GM23338 (cell line): Measurements from ENCODE around the gene BTBD9. TPM values are rescaled to one million over a fixed set of nuclear protein-coding genes. Genes with fewer than 3 reads are reported as not detected.
A peak's percentile ranks its signal among the peaks of the same experiment; 100 is the strongest.

Experiments
- ATAC-seq: fragments of 200-7000 bp; cut with Tn5 transposase; 3 replicates; pipeline ENCODE4 v1.9.1; 2020
- DNase-seq: peaks from one replicate; pipeline ENCODE4 v3.0.0-alpha.2; 2015; ENCODE audit warnings: low spot score
- H2AFZ ChIP-seq: fragments of 200-600 bp; sonication (generic); 2 replicates; pipeline ENCODE4 v1.8.0; 2016; ENCODE audit warnings: antibody characterized with exemption, mild to moderate bottlenecking, moderate library complexity
- H3F3A ChIP-seq: fragments of 200-600 bp; sonication (generic); replicated peaks from 2 replicates; pipeline ENCODE4 v1.8.0; 2017; ENCODE audit warnings: antibody characterized with exemption, mixed run types, low read depth
- H3K27ac ChIP-seq: fragments of 200-600 bp; sonication (generic); 2 replicates; pipeline ENCODE4 v1.6.1; 2016; ENCODE audit warnings: low read depth
- H3K27me3 ChIP-seq: fragments of 200-600 bp; sonication (generic); 2 replicates; pipeline ENCODE4 v1.8.0; 2016; ENCODE audit warnings: mild to moderate bottlenecking, mixed run types, moderate library complexity; ENCODE audit not compliant: insufficient read depth
- H3K36me3 ChIP-seq: fragments of 200-600 bp; sonication (generic); 2 replicates; pipeline ENCODE4 v1.8.0; 2016; ENCODE audit warnings: mild to moderate bottlenecking; ENCODE audit not compliant: insufficient read depth
- H3K4me1 ChIP-seq: fragments of 200-600 bp; sonication (generic); 2 replicates; pipeline ENCODE4 v1.8.0; 2016; ENCODE audit warnings: mild to moderate bottlenecking, moderate library complexity; ENCODE audit not compliant: insufficient read depth
- H3K4me2 ChIP-seq: fragments of 200-600 bp; sonication (generic); 2 replicates; pipeline ENCODE4 v1.7.1; 2017; ENCODE audit warnings: mixed run types
- H3K4me3 ChIP-seq: fragments of 200-600 bp; sonication (generic); 2 replicates; pipeline ENCODE4 v1.6.1; 2016; ENCODE audit warnings: mixed run types
- H3K79me2 ChIP-seq: fragments of 200-600 bp; sonication (generic); replicated peaks from 2 replicates; pipeline ENCODE4 v1.8.0; 2017; ENCODE audit warnings: mild to moderate bottlenecking; ENCODE audit not compliant: insufficient read depth
- H3K9me2 ChIP-seq: fragments of 200-600 bp; sonication (generic); 2 replicates; pipeline ENCODE4 v1.8.0; 2017; ENCODE audit not compliant: insufficient read depth
- H4K20me1 ChIP-seq: fragments of 200-600 bp; sonication (generic); replicated peaks from 2 replicates; pipeline ENCODE4 v1.8.0; 2017; ENCODE audit warnings: mild to moderate bottlenecking; ENCODE audit not compliant: insufficient read depth
- H3K27ac Mint-ChIP-seq: 2 replicates; pipeline ENCODE4 v1.8.0; 2020; ENCODE audit warnings: inconsistent platforms, mild to moderate bottlenecking, moderate library complexity, mixed read lengths
- H3K27me3 Mint-ChIP-seq: 3 replicates; pipeline ENCODE4 v1.8.0; 2022; ENCODE audit warnings: low read depth, mild to moderate bottlenecking, moderate library complexity, mixed read lengths, inconsistent platforms; ENCODE audit not compliant: insufficient read depth, poor library complexity
- H3K36me3 Mint-ChIP-seq: 3 replicates; pipeline ENCODE4 v1.8.0; 2021; ENCODE audit warnings: low read depth, mild to moderate bottlenecking, inconsistent platforms, moderate library complexity, mixed read lengths
- H3K4me1 Mint-ChIP-seq: 3 replicates; pipeline ENCODE4 v1.8.0; 2020; ENCODE audit warnings: mild to moderate bottlenecking, inconsistent platforms, mixed read lengths
- H3K4me3 Mint-ChIP-seq: 3 replicates; pipeline ENCODE4 v1.8.0; 2021; ENCODE audit warnings: moderate library complexity, mild to moderate bottlenecking, inconsistent platforms, mixed read lengths
- H3K9me3 Mint-ChIP-seq: 3 replicates; pipeline ENCODE4 v1.8.0; 2020; ENCODE audit warnings: moderate library complexity, mild to moderate bottlenecking, inconsistent platforms, mixed read lengths
- CREB1 ChIP-seq: fragments of 250-450 bp; sonication (Bioruptor Pico); IDR thresholded peaks from 2 replicates; pipeline ENCODE4 v1.5.0; 2020; ENCODE audit warnings: low read depth, mild to moderate bottlenecking, moderate library complexity
- JUNB ChIP-seq: IDR thresholded peaks from one replicate; pipeline ENCODE4 v1.6.1; 2016; ENCODE audit warnings: antibody characterized with exemption; ENCODE audit not compliant: unreplicated experiment
- NANOG ChIP-seq: IDR thresholded peaks from 2 replicates; pipeline ENCODE4 v1.6.1; 2016; ENCODE audit warnings: antibody characterized with exemption, borderline replicate concordance
- ZNF114 ChIP-seq: fragments of 250-450 bp; sonication (Bioruptor Pico); IDR thresholded peaks from 2 replicates; pipeline ENCODE4 v1.5.0; 2020; ENCODE audit warnings: mild to moderate bottlenecking, moderate library complexity
- polyA plus RNA-seq: library from polyadenylated mRNA; unstranded; fragments of >200 nt; fragmentation: Nextera tagmentation; extraction: Ambion mirVana; gene quantifications from 2 replicates; pipeline ENCODE4 v1.2.1, GENCODE V29; 2016
- total RNA-seq: library from RNA; depleted of rRNA; stranded (reverse); fragments of >200 nt; shearing (Covaris generic); gene quantifications from 2 replicates; pipeline ENCODE4 v1.2.3, GENCODE V29; 2014
- TF ChIP-seq, protein P1 (sequence below): fragments of 250-450 bp; sonication (Bioruptor Pico); IDR thresholded peaks from 2 replicates; pipeline ENCODE4 v1.5.0; 2020; ENCODE audit warnings: mild to moderate bottlenecking, moderate library complexity
- TF ChIP-seq, protein P2 (sequence below), 2 experiments: fragments of 200-600 bp in 1 of 2; sonication (generic) in 1 of 2; conservative IDR thresholded peaks; 2 replicates each; pipeline versions ENCODE4 v1.5.1 to v1.6.1; 2016 to 2017; ENCODE audit warnings: antibody characterized with exemption in 2 of 2, low read depth in 2 of 2, mild to moderate bottlenecking in 2 of 2, moderate library complexity in 1 of 2

The BTBD9 gene
- total and polyA plus RNA-seq, 2 experiments from 2014 or later, result 4.2 to 5.3 TPM

DNA sequence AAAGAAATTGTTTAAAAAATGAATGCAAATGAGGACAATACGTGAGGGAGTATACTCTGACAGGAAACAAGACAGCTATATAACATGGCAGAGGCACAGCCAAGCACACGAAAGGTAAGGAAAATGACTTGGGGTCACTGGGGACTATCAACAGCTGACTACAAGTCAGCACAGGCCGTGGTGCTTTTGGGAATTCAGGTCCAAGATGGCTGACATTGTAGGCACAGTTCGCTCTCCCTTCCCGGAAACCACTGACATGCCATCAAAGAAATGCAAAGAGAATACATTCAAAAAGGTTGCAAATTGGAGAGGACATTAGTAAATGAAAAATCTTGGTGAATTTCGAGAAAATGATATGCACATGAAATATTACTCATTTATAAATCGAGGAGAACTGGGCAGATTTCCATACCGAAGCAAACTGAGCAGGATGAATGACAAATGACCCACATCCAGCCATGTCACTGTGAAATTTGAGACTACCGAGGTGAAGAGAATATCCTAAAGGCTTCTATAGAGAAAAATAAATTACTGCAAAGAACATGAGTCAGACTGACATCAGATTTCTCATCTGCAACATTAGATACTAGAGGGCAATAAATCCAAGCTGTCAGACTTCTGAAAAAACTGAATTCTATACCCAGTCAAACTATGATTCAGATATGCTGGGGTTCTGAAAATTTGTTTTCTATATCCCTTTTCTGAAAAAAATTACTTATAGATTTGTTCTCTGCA is 391.1 kb downstream of the BTBD9 start:
- 0 out of 2 replicates have a peak, but pooled peaks cover 5% of the 10 kb centered on the region for H3K9me2 ChIP-seq
- Mint-ChIP-seq H3K27ac (0 out of 2 replicates have a peak overlapping the region, but pooled peaks have one; percentile 8), H3K4me3 (no peak overlapping the region), H3K27me3 (peaks cover 1% of the 10 kb centered on the region), H3K9me3 (no peaks in the 10 kb centered on the region), H3K36me3 (no peaks in the 10 kb centered on the region), H3K4me1 (peaks cover 14% of the 10 kb centered on the region)
- H3K4me1 ChIP-seq, result peaks cover 13% of the 10 kb centered on the region; the same call in 1 of the 2 replicates
- H3K4me3 ChIP-seq, result no peak overlapping the region
- H3K4me2 ChIP-seq, result no peak overlapping the region
- DNase-seq (no peak), ATAC-seq (no peak)
- TF ChIP-seq CREB1 (CRISPR knock-in tag) (no peak), JUNB (no peak), NANOG (no peak), ZNF114 (CRISPR knock-in tag) (no peak)
- TF ChIP-seq, protein P1, sequence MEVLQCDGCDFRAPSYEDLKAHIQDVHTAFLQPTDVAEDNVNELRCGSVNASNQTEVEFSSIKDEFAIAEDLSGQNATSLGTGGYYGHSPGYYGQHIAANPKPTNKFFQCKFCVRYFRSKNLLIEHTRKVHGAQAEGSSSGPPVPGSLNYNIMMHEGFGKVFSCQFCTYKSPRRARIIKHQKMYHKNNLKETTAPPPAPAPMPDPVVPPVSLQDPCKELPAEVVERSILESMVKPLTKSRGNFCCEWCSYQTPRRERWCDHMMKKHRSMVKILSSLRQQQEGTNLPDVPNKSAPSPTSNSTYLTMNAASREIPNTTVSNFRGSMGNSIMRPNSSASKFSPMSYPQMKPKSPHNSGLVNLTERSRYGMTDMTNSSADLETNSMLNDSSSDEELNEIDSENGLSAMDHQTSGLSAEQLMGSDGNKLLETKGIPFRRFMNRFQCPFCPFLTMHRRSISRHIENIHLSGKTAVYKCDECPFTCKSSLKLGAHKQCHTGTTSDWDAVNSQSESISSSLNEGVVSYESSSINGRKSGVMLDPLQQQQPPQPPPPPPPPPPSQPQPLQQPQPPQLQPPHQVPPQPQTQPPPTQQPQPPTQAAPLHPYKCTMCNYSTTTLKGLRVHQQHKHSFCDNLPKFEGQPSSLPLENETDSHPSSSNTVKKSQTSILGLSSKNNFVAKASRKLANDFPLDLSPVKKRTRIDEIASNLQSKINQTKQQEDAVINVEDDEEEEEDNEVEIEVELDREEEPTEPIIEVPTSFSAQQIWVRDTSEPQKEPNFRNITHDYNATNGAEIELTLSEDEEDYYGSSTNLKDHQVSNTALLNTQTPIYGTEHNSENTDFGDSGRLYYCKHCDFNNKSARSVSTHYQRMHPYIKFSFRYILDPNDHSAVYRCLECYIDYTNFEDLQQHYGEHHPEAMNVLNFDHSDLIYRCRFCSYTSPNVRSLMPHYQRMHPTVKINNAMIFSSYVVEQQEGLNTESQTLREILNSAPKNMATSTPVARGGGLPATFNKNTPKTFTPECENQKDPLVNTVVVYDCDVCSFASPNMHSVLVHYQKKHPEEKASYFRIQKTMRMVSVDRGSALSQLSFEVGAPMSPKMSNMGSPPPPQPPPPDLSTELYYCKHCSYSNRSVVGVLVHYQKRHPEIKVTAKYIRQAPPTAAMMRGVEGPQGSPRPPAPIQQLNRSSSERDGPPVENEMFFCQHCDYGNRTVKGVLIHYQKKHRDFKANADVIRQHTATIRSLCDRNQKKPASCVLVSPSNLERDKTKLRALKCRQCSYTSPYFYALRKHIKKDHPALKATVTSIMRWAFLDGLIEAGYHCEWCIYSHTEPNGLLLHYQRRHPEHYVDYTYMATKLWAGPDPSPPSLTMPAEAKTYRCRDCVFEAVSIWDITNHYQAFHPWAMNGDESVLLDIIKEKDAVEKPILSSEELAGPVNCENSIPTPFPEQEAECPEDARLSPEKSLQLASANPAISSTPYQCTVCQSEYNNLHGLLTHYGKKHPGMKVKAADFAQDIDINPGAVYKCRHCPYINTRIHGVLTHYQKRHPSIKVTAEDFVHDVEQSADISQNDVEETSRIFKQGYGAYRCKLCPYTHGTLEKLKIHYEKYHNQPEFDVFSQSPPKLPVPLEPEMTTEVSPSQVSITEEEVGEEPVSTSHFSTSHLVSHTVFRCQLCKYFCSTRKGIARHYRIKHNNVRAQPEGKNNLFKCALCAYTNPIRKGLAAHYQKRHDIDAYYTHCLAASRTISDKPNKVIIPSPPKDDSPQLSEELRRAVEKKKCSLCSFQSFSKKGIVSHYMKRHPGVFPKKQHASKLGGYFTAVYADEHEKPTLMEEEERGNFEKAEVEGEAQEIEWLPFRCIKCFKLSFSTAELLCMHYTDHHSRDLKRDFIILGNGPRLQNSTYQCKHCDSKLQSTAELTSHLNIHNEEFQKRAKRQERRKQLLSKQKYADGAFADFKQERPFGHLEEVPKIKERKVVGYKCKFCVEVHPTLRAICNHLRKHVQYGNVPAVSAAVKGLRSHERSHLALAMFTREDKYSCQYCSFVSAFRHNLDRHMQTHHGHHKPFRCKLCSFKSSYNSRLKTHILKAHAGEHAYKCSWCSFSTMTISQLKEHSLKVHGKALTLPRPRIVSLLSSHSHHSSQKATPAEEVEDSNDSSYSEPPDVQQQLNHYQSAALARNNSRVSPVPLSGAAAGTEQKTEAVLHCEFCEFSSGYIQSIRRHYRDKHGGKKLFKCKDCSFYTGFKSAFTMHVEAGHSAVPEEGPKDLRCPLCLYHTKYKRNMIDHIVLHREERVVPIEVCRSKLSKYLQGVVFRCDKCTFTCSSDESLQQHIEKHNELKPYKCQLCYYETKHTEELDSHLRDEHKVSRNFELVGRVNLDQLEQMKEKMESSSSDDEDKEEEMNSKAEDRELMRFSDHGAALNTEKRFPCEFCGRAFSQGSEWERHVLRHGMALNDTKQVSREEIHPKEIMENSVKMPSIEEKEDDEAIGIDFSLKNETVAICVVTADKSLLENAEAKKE, result no peak
- TF ChIP-seq, protein P2, sequence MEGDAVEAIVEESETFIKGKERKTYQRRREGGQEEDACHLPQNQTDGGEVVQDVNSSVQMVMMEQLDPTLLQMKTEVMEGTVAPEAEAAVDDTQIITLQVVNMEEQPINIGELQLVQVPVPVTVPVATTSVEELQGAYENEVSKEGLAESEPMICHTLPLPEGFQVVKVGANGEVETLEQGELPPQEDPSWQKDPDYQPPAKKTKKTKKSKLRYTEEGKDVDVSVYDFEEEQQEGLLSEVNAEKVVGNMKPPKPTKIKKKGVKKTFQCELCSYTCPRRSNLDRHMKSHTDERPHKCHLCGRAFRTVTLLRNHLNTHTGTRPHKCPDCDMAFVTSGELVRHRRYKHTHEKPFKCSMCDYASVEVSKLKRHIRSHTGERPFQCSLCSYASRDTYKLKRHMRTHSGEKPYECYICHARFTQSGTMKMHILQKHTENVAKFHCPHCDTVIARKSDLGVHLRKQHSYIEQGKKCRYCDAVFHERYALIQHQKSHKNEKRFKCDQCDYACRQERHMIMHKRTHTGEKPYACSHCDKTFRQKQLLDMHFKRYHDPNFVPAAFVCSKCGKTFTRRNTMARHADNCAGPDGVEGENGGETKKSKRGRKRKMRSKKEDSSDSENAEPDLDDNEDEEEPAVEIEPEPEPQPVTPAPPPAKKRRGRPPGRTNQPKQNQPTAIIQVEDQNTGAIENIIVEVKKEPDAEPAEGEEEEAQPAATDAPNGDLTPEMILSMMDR (conservative IDR thresholded peaks at IDR 0.05; ENCODE audit: low read depth in 2 of 2), result no peak
- H3F3A ChIP-seq, result no peaks in the 10 kb centered on the region
- H2AFZ ChIP-seq, result no peak overlapping the region; the same call in 1 of the 2 replicates
- no peaks in the 10 kb centered on the region; the same call in 1 of the 2 replicates for H4K20me1 ChIP-seq
- no peaks in the 10 kb centered on the region for H3K27me3 ChIP-seq
- H3K79me2 ChIP-seq, result no peaks in the 10 kb centered on the region
- H3K27ac ChIP-seq, result no peak overlapping the region
- no peaks in the 10 kb centered on the region for H3K36me3 ChIP-seq
